ENCODE measurements around the gene ZNF514. TPM values are rescaled to one million over a fixed set of nuclear protein-coding genes. Genes with fewer than 3 reads are reported as not detected.
"Not testable (repeated sequence)": the region's sequence is repeated elsewhere in the genome, so short reads cannot be mapped to it uniquely, and the experiment has no call there.

Gene ZNF514
- total RNA-seq, 1 experiment from 2014 or later, result 12.9 TPM

- H3T11ph ChIP-seq (ENCODE audit: low read length), result no peak overlapping the region
- no peaks in the 10 kb centered on the region for H4K20me1 ChIP-seq (ENCODE audit: control insufficient read depth, insufficient read depth, insufficient read length)
- no peaks in the 10 kb centered on the region for H3K27me3 Mint-ChIP-seq (ENCODE audit: low read depth)
- no peak overlapping the region for H2BK5ac ChIP-seq (ENCODE audit: insufficient read length, low read length)
- H3K18ac ChIP-seq (ENCODE audit: insufficient read length, low read depth, low read length), result no peak overlapping the region
- H3K79me1 ChIP-seq (ENCODE audit: insufficient read depth, low read depth, low read length, poor library complexity, severe bottlenecking), result no peaks in the 10 kb centered on the region
- no peak overlapping the region for H3K27ac ChIP-seq (ENCODE audit: insufficient read length, low read depth, low read length)
- peaks cover 58 to 78% (median 73%) of the 10 kb centered on the region in 3 experiments for H3K36me3 Mint-ChIP-seq (ENCODE audit: insufficient read depth in 1 of 3, low read depth in 3 of 3)
- no peak overlapping the region for H2BK20ac ChIP-seq (ENCODE audit: low read depth, low read length, poor library complexity, severe bottlenecking)
- no peaks in the 10 kb centered on the region for H3K27me3 ChIP-seq (ENCODE audit: insufficient read depth, low read length)
- peaks cover 0 to 3% of the 10 kb centered on the region in 2 experiments; a peak in 2 of 5 replicates for H3K9me3 Mint-ChIP-seq
- H3K4me1 Mint-ChIP-seq, result no peaks in the 10 kb centered on the region
- TF ChIP-seq CTCF (conservative IDR thresholded peaks at IDR 0.05), result no peak
- H2BK12ac ChIP-seq (ENCODE audit: insufficient read length, low read depth, low read length), result no peak overlapping the region
- no peak overlapping the region for H4K5ac ChIP-seq (ENCODE audit: insufficient read length, low read depth, low read length)
- no peak overlapping the region for H2BK120ac ChIP-seq (ENCODE audit: low read depth, low read length, poor library complexity, severe bottlenecking)
- H3K4me2 ChIP-seq (ENCODE audit: insufficient read depth, insufficient read length, low read length), result no peak overlapping the region
- no peak for DNase-seq
- no peaks in the 10 kb centered on the region for H3K79me2 ChIP-seq (ENCODE audit: insufficient read depth, low read length)
- no peak overlapping the region for H2AFZ ChIP-seq (ENCODE audit: low read length)
- no peak overlapping the region for H3K14ac ChIP-seq (ENCODE audit: insufficient read depth, low read length)
- no peak overlapping the region for H3K56ac ChIP-seq (ENCODE audit: insufficient read length, low read depth, low read length)
- no peak overlapping the region for H4K91ac ChIP-seq (ENCODE audit: insufficient read length, low read depth, low read length)
- no peak overlapping the region for H3K9ac ChIP-seq (ENCODE audit: extremely low read depth, insufficient read length, low read length)
- no peak overlapping the region for H2BK15ac ChIP-seq (ENCODE audit: low read depth, low read length)
- H3K23ac ChIP-seq (ENCODE audit: insufficient read length, low read depth, low read length), result no peak overlapping the region
- no peak overlapping the region for H2AK5ac ChIP-seq (ENCODE audit: insufficient read length, low read length)
- WGBS (ENCODE audit: extremely low coverage, insufficient read length, low lambda C conversion rate), result no CpG with 5 or more reads among the region's 2 CpGs
- no peak overlapping the region for H3K4ac ChIP-seq (ENCODE audit: low read depth, low read length)
- no peak overlapping the region for H4K8ac ChIP-seq (replicated peaks; ENCODE audit: insufficient read length, low read depth, low read length)
- H3K4me1 ChIP-seq (ENCODE audit: insufficient read depth, low read length), result no peaks in the 10 kb centered on the region
- no peak overlapping the region; a peak in 1 of 7 replicates for H3K27ac Mint-ChIP-seq
- H3K23me2 ChIP-seq (ENCODE audit: insufficient read length, low read depth, low read length, poor library complexity, severe bottlenecking), result no peaks in the 10 kb centered on the region
- no peaks in the 10 kb centered on the region for H3K9me3 ChIP-seq (ENCODE audit: control insufficient read depth, low read depth, low read length)
- no peak overlapping the region for H3K4me3 Mint-ChIP-seq
These were observed 59.7 kb downstream of the ZNF514 start for GRCh38 chr2:95099910-95100309.

DNA sequence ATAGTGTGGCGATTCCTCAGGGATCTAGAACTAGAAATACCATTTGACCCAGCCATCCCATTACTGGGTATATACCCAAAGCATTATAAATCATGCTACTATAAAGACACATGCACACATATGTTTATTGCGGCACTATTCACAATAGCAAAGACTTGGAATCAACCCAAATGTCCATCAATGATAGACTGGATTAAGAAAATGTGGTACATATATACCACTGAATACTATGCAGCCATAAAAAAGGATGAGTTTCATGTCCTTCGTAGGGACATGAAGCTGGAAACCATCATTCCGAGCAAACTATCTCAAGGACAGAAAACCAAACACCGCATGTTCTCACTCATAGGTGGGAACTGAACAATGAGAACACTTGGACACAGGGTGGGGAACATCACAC is 61.4 kb downstream of the ZNF514 start:
- H3K4me2 ChIP-seq (ENCODE audit: insufficient read depth, insufficient read length, low read length); H2BK15ac ChIP-seq (ENCODE audit: low read depth, low read length); H3K4ac ChIP-seq (ENCODE audit: low read depth, low read length); DNase-seq; H2BK12ac ChIP-seq (ENCODE audit: insufficient read length, low read depth, low read length); H2BK20ac ChIP-seq (ENCODE audit: low read depth, low read length, poor library complexity, severe bottlenecking); H3K18ac ChIP-seq (ENCODE audit: insufficient read length, low read depth, low read length); H4K91ac ChIP-seq (ENCODE audit: insufficient read length, low read depth, low read length); H2BK120ac ChIP-seq (ENCODE audit: low read depth, low read length, poor library complexity, severe bottlenecking); H4K5ac ChIP-seq (ENCODE audit: insufficient read length, low read depth, low read length); H3K27me3 Mint-ChIP-seq (ENCODE audit: low read depth); H3K14ac ChIP-seq (ENCODE audit: insufficient read depth, low read length); H3K9me3 Mint-ChIP-seq; H3K23ac ChIP-seq (ENCODE audit: insufficient read length, low read depth, low read length); H3K27ac ChIP-seq (ENCODE audit: insufficient read length, low read depth, low read length); H2AFZ ChIP-seq (ENCODE audit: low read length); H3K79me2 ChIP-seq (ENCODE audit: insufficient read depth, low read length); H3K23me2 ChIP-seq (ENCODE audit: insufficient read length, low read depth, low read length, poor library complexity, severe bottlenecking); H3K4me3 Mint-ChIP-seq; H3K27ac Mint-ChIP-seq; H2AK5ac ChIP-seq (ENCODE audit: insufficient read length, low read length); H3T11ph ChIP-seq (ENCODE audit: low read length); H3K4me1 Mint-ChIP-seq; H3K9me3 ChIP-seq (ENCODE audit: control insufficient read depth, low read depth, low read length); H3K56ac ChIP-seq (ENCODE audit: insufficient read length, low read depth, low read length); H3K4me1 ChIP-seq (ENCODE audit: insufficient read depth, low read length); H3K9ac ChIP-seq (ENCODE audit: extremely low read depth, insufficient read length, low read length); H4K8ac ChIP-seq (replicated peaks; ENCODE audit: insufficient read length, low read depth, low read length); H4K20me1 ChIP-seq (ENCODE audit: control insufficient read depth, insufficient read depth, insufficient read length); H3K27me3 ChIP-seq (ENCODE audit: insufficient read depth, low read length); H3K79me1 ChIP-seq (ENCODE audit: insufficient read depth, low read depth, low read length, poor library complexity, severe bottlenecking); H2BK5ac ChIP-seq (ENCODE audit: insufficient read length, low read length): not testable (repeated sequence)
- WGBS (ENCODE audit: extremely low coverage, insufficient read length, low lambda C conversion rate), result no CpG with 5 or more reads among the region's 5 CpGs
- peaks cover 66 to 79% (median 75%) of the 10 kb centered on the region in 3 experiments for H3K36me3 Mint-ChIP-seq (ENCODE audit: insufficient read depth in 1 of 3, low read depth in 3 of 3)
